ENCODE results near the gene CACNG3. TPM values are rescaled to one million over a fixed set of nuclear protein-coding genes. Genes with fewer than 3 reads are reported as not detected.

Gene CACNG3
- total and polyA plus RNA-seq, 2 experiments from 2014 or later: not detected

DNA sequence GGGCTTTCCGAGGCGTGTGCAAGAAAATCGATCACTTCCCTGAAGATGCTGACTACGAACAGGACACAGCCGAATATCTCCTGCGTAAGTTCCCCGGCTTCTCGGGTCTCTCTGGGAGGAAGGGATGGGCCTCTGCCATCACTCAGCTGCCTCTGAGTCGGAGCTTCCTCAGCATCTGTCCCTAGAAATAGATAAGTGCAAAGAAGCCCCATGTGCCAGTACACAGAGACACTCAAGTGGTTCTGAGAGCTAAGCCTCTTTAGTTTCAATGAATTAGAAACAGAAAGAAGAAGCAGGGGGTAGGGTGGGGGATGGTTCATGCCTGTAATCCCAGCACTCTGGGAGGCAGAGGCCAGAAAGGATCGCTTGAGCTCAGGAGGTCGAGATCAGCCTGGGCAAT lies 90.6 kb downstream of the CACNG3 start:
- Histone ChIP-seq H3K4me3 (no peak overlapping the region), H3K27me3 (no peaks in the 10 kb centered on the region), H3K27ac (no peak overlapping the region), H3K36me3 (no peaks in the 10 kb centered on the region), H3K4me1 (ENCODE audit: low read depth) (no peaks in the 10 kb centered on the region), H3K9me3 (ENCODE audit: low read depth) (no peaks in the 10 kb centered on the region)
- no peak for DNase-seq (ENCODE audit: low read depth in 1 of 2, low spot score in 1 of 2)
- TF ChIP-seq, protein P1, sequence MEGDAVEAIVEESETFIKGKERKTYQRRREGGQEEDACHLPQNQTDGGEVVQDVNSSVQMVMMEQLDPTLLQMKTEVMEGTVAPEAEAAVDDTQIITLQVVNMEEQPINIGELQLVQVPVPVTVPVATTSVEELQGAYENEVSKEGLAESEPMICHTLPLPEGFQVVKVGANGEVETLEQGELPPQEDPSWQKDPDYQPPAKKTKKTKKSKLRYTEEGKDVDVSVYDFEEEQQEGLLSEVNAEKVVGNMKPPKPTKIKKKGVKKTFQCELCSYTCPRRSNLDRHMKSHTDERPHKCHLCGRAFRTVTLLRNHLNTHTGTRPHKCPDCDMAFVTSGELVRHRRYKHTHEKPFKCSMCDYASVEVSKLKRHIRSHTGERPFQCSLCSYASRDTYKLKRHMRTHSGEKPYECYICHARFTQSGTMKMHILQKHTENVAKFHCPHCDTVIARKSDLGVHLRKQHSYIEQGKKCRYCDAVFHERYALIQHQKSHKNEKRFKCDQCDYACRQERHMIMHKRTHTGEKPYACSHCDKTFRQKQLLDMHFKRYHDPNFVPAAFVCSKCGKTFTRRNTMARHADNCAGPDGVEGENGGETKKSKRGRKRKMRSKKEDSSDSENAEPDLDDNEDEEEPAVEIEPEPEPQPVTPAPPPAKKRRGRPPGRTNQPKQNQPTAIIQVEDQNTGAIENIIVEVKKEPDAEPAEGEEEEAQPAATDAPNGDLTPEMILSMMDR (IDR thresholded peaks at IDR 0.05; ENCODE audit: low read depth, low read length): no peak

DNA sequence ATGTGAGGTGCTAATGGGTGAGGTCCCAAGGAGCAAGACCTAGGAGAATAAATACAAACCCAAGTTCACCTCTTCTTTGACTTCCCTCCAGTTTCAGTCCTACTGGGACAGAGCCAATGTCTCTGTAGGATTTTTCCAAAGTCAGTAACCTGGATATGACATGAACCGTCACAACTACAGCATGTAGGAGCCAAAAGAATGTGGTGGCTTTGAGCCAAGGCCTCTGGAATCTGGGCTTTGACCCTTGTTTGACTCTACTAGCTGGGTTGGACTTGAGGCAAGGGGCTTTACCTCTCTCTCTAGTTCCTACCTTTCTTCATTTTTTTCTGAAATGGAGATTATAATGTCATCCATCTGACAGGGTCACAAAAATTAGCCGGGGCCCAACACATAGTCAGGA lies 91.4 kb downstream of the CACNG3 start:
- H3K4me3 ChIP-seq: no peak overlapping the region
- no peak overlapping the region for H3K27ac ChIP-seq
- DNase-seq (ENCODE audit: low read depth in 1 of 2, low spot score in 1 of 2): peak in 1 of 2 donors; percentile 38
- no peaks in the 10 kb centered on the region for H3K4me1 ChIP-seq (ENCODE audit: low read depth)
- no peaks in the 10 kb centered on the region for H3K27me3 ChIP-seq
- H3K36me3 ChIP-seq: no peaks in the 10 kb centered on the region
- TF ChIP-seq, protein P1 (IDR thresholded peaks at IDR 0.05; ENCODE audit: low read depth, low read length): no peak
- no peaks in the 10 kb centered on the region for H3K9me3 ChIP-seq (ENCODE audit: low read depth)

DNA sequence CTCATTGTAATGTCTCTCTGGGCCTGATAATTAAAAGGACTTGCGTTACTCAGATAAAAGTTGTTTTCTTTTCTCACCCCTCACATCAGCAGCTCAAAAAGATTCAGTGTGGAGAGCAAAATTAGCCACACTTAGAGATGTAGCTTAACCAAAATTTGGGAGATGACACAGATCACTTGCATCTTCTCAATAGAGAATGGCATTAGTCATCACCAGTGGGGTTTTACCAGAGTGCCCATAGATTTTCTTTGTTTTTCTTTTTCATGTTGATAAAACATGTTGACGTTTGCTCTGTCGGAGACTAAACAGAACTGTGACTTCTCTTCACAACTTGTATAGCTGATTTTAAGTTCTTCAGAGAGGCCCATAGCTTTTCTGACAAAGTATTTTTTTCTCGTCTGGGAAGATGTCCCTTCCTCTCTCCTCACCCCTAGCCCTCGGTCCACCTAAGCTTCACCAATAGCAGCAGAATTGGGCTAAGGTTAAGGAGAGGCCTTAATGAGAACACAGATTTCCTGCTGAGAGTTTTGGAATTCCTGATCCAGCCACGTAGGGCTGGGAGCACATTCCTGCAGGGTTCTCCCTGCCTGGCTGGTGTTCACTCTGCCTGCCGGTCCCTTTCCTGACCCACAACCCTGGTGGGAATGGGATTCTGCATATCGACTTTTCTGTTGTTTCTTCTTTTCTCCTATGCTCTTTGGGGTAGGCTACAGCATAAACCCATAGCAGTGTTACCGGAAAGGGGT lies 92.6 kb downstream of the CACNG3 start:
- no peak overlapping the region for H3K4me3 ChIP-seq
- H3K27ac ChIP-seq: no peak overlapping the region
- H3K9me3 ChIP-seq (ENCODE audit: low read depth): no peaks in the 10 kb centered on the region
- no peaks in the 10 kb centered on the region for H3K36me3 ChIP-seq
- peak in 1 of 2 donors; percentile 12 for DNase-seq (ENCODE audit: low read depth in 1 of 2, low spot score in 1 of 2)
- TF ChIP-seq, protein P1 (IDR thresholded peaks at IDR 0.05; ENCODE audit: low read depth, low read length): no peak
- no peaks in the 10 kb centered on the region for H3K4me1 ChIP-seq (ENCODE audit: low read depth)
- no peaks in the 10 kb centered on the region for H3K27me3 ChIP-seq

DNA sequence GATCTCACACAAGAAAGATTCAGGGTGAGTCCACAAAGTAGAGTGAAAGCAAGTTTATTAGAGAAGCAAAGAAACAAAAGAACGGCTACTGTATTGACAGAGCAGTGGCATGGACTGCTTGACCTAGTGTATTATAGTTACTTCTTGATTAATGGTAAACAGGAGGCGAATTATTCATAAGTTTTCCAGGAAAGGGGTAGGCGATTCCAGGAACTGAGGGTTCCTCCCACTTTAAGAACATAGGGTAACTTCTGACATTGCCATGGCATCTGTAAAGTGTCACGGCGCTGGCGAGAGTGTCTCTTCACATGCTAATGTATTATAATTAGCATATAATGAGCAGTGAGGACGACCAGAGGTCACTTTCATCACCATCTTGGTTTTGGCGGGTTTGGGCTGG lies 93.2 kb downstream of the CACNG3 start:
- no peak overlapping the region for H3K27ac ChIP-seq

DNA sequence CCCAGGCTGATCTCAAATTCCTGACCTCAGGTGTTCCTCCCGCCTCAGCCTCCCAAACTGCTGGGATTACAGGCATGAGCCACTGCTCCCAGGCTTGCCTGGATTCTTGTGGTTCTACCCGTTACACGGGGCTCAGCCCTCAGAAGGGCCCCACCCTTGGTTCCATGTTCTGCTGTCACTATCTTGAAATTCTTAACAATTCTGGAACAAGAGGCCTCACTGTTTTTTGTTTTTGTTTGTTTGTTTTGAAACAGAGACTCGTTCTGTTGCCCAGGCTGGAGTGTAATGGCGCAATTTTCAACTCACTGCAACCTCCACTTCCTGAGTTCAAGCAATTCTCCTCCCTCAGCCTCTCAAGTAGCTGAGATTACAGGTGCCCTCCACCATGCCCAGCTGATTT lies 96.6 kb downstream of the CACNG3 start:
- Histone ChIP-seq H3K27me3 (no peaks in the 10 kb centered on the region), H3K9me3 (ENCODE audit: low read depth) (no peaks in the 10 kb centered on the region), H3K4me3 (no peak overlapping the region), H3K4me1 (ENCODE audit: low read depth) (no peaks in the 10 kb centered on the region), H3K36me3 (no peaks in the 10 kb centered on the region), H3K27ac (no peak overlapping the region)
- TF ChIP-seq, protein P1 (IDR thresholded peaks at IDR 0.05; ENCODE audit: low read depth, low read length): no peak
- DNase-seq (ENCODE audit: low read depth in 1 of 2, low spot score in 1 of 2): no peak

More for the DNA sequence above, 93.2 kb downstream of the CACNG3 start:
- no peaks in the 10 kb centered on the region for H3K9me3 ChIP-seq (ENCODE audit: low read depth)
- no peaks in the 10 kb centered on the region for H3K36me3 ChIP-seq
- no peaks in the 10 kb centered on the region for H3K27me3 ChIP-seq
- no peak for DNase-seq (ENCODE audit: low read depth in 1 of 2, low spot score in 1 of 2)
- no peaks in the 10 kb centered on the region for H3K4me1 ChIP-seq (ENCODE audit: low read depth)
- H3K4me3 ChIP-seq: no peak overlapping the region
- TF ChIP-seq, protein P1 (IDR thresholded peaks at IDR 0.05; ENCODE audit: low read depth, low read length): no peak
